GM20000 (cell line): Measurements from ENCODE around the gene SLC24A3.

Source experiments
- DNase-seq: peaks from one replicate; pipeline ENCODE4 v3.0.0; 2012; ENCODE audit warnings: low spot score
- TF ChIP-seq, protein P1 (sequence below): IDR thresholded peaks from 2 replicates; pipeline ENCODE4 v1.5.1; 2012; ENCODE audit warnings: mild to moderate bottlenecking, control low read depth; ENCODE audit errors: extremely low read depth, missing control alignments

Gene SLC24A3

DNA sequence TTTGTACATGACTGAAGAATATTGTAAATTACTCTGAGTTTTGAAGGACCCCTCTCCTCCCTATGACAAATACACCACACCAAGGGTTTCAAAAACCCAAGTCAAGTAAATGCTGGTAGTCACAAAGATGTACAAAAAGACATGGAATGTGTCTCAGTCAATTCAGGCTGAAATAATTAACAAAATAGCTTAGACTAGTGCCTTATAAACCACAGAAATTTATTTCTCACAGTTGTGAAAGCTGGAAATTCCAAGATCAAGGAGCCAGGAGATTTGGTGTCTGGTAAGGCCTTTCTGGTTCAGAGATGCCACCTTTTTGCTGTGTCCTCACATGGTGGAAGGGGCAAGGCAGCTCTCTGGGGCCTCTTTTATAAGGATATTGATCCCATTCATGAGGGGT lies 343.3 kb downstream of the SLC24A3 start:
- no peak for DNase-seq
- TF ChIP-seq, protein P1, sequence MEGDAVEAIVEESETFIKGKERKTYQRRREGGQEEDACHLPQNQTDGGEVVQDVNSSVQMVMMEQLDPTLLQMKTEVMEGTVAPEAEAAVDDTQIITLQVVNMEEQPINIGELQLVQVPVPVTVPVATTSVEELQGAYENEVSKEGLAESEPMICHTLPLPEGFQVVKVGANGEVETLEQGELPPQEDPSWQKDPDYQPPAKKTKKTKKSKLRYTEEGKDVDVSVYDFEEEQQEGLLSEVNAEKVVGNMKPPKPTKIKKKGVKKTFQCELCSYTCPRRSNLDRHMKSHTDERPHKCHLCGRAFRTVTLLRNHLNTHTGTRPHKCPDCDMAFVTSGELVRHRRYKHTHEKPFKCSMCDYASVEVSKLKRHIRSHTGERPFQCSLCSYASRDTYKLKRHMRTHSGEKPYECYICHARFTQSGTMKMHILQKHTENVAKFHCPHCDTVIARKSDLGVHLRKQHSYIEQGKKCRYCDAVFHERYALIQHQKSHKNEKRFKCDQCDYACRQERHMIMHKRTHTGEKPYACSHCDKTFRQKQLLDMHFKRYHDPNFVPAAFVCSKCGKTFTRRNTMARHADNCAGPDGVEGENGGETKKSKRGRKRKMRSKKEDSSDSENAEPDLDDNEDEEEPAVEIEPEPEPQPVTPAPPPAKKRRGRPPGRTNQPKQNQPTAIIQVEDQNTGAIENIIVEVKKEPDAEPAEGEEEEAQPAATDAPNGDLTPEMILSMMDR = no peak

DNA sequence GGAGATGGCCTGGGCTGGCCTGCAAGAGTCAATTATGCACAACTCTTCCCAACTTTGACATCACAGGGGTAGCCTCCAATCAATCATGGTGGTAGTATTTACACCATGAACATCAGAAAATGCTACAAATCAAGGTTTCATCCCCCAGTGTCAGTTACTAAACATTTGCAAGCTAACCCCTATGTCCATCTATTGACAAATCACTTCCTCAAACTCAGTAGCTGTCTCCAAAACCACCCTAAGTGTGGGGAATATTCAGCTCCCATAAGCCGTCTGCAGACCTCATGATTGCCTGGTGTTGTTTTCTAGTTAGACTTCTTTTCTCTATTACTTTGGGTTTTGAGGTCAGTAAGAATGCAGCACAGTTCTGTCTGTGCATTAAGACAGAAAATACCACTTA lies 344.8 kb downstream of the SLC24A3 start:
- TF ChIP-seq, protein P1 = no peak
- no peak for DNase-seq

DNA sequence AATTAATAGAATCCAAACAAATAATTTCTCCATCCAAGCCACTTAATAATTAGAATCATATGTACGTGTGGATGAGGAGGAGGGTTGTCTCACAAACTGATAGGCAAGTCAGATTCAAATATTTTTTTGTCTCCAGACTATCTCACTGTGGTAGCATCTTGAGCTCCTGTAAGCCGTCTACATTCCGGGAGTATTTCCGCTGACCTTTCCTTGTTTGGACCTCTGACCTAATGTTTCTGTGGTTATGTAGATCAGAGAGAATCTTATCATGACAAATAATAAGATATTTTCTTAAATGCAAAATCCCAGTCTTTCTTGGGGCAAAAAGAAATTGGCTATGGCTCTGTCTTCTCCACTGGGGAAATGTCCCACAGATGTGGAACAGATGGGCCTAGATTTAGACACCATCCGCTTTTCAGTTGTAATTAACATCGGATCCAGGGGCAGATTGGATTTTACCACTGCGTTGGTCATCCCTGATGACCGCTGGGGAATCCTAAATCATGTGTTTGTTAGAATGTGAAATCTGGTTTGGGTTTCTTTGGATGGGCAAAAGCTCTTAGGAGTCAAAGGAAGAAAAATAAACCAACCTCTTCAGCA lies 348.5 kb downstream of the SLC24A3 start:
- no peak for DNase-seq
- TF ChIP-seq, protein P1 = no peak

DNA sequence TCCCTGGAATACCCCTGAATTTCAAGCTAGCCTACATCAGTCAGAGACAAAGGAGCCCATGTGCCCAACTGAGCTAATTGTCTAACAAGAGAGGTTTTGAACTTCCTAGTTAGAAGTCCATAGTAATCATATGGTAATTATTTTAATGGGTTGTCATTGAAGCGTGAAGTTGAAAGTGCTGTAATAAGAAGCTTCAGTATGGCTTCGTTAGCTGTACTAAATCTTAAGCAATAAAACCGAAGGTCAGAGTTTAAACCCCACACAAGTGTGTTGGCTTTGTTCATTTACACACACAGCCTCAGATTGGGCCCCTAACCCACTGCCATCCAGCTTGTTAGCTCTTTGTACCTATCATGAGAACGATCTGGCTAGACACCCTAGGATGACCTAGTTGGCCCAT lies 350.0 kb downstream of the SLC24A3 start:
- no peak for DNase-seq
- TF ChIP-seq, protein P1 = no peak

DNA sequence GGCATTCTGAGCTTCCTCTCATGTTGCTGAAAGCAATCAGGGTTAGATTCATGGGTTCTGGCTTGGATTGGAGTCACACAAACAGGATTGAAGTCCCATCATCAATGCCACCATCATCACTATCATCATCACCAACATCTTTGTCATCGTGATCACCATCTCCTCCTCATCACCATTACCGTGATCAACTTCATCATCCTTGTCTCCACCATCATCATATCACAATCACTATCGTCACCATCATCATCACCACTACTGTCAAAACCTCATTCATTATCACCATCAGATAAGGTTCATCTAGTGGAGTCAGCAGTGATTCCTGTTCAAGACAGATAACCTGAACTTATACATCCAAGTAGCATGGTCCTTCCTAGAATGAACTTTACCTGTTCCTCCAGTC lies 351.8 kb downstream of the SLC24A3 start:
- DNase-seq = no peak
- TF ChIP-seq, protein P1 = no peak

DNA sequence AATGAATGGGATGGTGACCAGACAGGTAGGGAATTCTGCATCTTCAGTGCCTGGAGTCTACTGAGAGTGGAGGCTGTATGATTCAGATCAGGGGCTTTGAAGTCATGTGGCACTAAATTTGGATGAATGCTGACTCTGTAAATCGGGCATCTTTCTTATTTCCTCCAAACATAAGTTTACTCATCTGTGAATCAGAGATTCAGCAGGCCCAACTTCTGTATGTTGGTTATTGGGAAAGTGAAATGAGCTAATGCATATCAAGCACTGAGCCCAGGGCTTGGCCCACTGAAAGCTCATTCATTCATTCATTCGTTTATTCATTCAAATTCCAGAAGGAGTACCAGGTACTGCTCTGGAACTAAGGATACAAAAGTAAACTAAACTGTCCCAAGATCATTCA lies 353.3 kb downstream of the SLC24A3 start:
- no peak for DNase-seq
- TF ChIP-seq, protein P1 = no peak

DNA sequence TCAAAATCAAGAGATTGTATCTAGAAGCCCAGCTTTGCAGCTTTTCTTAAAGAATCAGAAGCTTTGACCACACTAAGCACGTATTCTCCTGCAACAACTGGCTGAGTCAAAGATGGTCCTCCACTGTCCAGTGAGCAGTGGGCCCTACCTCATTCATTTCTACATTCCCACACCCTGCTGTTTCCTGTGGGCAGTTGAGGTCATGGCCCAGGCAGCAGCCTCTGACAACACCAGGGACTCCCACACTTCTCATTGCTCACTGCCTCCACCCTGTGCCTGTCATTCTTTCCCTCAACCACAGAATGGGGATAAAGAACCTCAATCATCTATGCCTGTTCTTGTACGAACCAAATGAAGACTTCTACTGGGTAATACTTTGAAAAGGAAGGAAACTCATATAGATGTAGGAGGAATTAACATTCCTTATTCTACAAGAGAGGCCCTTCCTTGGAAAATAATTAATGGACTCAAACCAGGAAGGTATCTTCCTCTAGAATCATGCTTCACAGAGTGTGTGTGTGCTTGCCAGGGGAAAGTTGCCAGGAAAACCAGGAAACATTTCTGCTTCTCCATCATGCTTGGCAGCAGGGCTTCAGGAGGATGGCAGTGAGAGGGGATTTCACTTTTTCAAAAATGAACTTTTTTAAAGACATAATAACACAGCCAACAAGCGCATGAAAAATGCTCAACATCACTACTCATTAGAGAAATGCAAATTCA lies 353.9 kb downstream of the SLC24A3 start:
- no peak for DNase-seq
- TF ChIP-seq, protein P1 = no peak
